SK-N-SH treated with all-trans-retinoic acid at 6 μM for 48 hours (cell line): ENCODE measurements around the gene PLEKHG5.

Source experiments
- CREB5 ChIP-seq: fragments of 250-450 bp; sonication (Bioruptor Pico); IDR thresholded peaks from 2 replicates; pipeline ENCODE4 v1.5.1; 2020; ENCODE audit warnings: low read depth, mild to moderate bottlenecking, moderate library complexity
- CSDC2 ChIP-seq: fragments of 250-450 bp; sonication (Bioruptor Pico); IDR thresholded peaks from 2 replicates; pipeline ENCODE4 v1.5.0; 2020; ENCODE audit warnings: mild to moderate bottlenecking, moderate library complexity
- ISL1 ChIP-seq: fragments of 250-450 bp; sonication (Bioruptor Pico); IDR thresholded peaks from 2 replicates; pipeline ENCODE4 v2.1.2; 2022; ENCODE audit warnings: mild to moderate bottlenecking, moderate library complexity
- PATZ1 ChIP-seq: fragments of 250-450 bp; sonication (Bioruptor Pico); IDR thresholded peaks from 2 replicates; pipeline ENCODE4 v1.8.0; 2020; ENCODE audit warnings: mild to moderate bottlenecking, moderate library complexity, borderline replicate concordance
- PPARA ChIP-seq: fragments of 250-450 bp; sonication (Bioruptor Pico); IDR thresholded peaks from 2 replicates; pipeline ENCODE4 v1.5.0; 2020; ENCODE audit warnings: mild to moderate bottlenecking, borderline replicate concordance
- RARB ChIP-seq: fragments of 250-450 bp; sonication (Bioruptor Pico); IDR thresholded peaks from 2 replicates; pipeline ENCODE4 v1.8.0; 2021; ENCODE audit warnings: mild to moderate bottlenecking, moderate library complexity
- SNAI2 ChIP-seq: fragments of 250-450 bp; sonication (Bioruptor Pico); IDR thresholded peaks from 2 replicates; pipeline ENCODE4 v1.5.0; 2020; ENCODE audit warnings: mild to moderate bottlenecking, moderate library complexity
- TSHZ2 ChIP-seq: fragments of 250-450 bp; sonication (Bioruptor Pico); IDR thresholded peaks from 2 replicates; pipeline ENCODE4 v1.5.0; 2020; ENCODE audit warnings: mild to moderate bottlenecking, moderate library complexity
- ZNF8 ChIP-seq: fragments of 450-650 bp; formaldehyde crosslinking; IDR thresholded peaks from 2 replicates; pipeline ENCODE4 v1.5.0; 2020; ENCODE audit warnings: mild to moderate bottlenecking, moderate library complexity

GRCh38 chr1:6486433-6487011 is 4.9 kb downstream of the PLEKHG5 start:
- no peak for TF ChIP-seq PATZ1 (CRISPR knock-in tag)
- no peak for TF ChIP-seq SNAI2 (CRISPR knock-in tag)
- no peak for TF ChIP-seq RARB (CRISPR knock-in tag)
- TF ChIP-seq TSHZ2, result no peak
- TF ChIP-seq ISL1 (CRISPR knock-in tag), result no peak
- TF ChIP-seq CREB5 (CRISPR knock-in tag), result no peak
- TF ChIP-seq PPARA (CRISPR knock-in tag), result no peak
- no peak for TF ChIP-seq CSDC2 (CRISPR knock-in tag)
- no peak for TF ChIP-seq ZNF8 (CRISPR knock-in tag)
